Activated CD4-positive, CD25-positive, alpha-beta regulatory T cell treated with anti-CD3 and anti-CD28 coated beads, Interleukin-2, amount 50 U/mL, for 24 hours (primary cell): ENCODE results near the gene SPIN2B.
"Not testable (repeated sequence)": the region's sequence is repeated elsewhere in the genome, so short reads cannot be mapped to it uniquely, and the experiment has no call there.

Experiments used
- ATAC-seq, 2 donors: fragments of 150-1000 bp; cut with Tn5 transposase; one replicate each; pipeline ENCODE4 v1.10.0; 2021; ENCODE audit warnings: mild to moderate bottlenecking in 1 of 2, moderate library complexity in 1 of 2

The SPIN2B gene

GRCh38 chrX:57121162-57121755 is at the start of gene SPIN2B:
TSS of gene SPIN2B (minus strand) at chrX:57121548.
- ATAC-seq: peak; percentile 99 to 100

- no peak for ATAC-seq
These were observed 35.2 kb upstream of the SPIN2B start for GRCh38 chrX:57156397-57157049.

- no peak for ATAC-seq
These were observed 33.8 kb upstream of the SPIN2B start for GRCh38 chrX:57155171-57155570.

GRCh38 chrX:57152222-57152621 is 30.9 kb upstream of the SPIN2B start:
- ATAC-seq: not testable (repeated sequence)

GRCh38 chrX:57138674-57139073 is 17.3 kb upstream of the SPIN2B start:
- no peak for ATAC-seq

- ATAC-seq: no peak
These were observed 16.2 kb upstream of the SPIN2B start for GRCh38 chrX:57137501-57137900.

GRCh38 chrX:57137073-57137472 is 15.7 kb upstream of the SPIN2B start, which contains the start of gene SPIN2A:
TSS of gene SPIN2A (minus strand) at chrX:57137397. CDS start at chrX:57136597, 800 bp downstream.
- ATAC-seq: not testable (repeated sequence)

- not testable (repeated sequence) for ATAC-seq
These were observed 15.2 kb upstream of the SPIN2B start for GRCh38 chrX:57136589-57136988.

GRCh38 chrX:57135287-57135686 is 13.9 kb upstream of the SPIN2B start:
- ATAC-seq: no peak

GRCh38 chrX:57134702-57135101 is 13.4 kb upstream of the SPIN2B start:
- no peak for ATAC-seq

GRCh38 chrX:57133706-57134105 is 12.4 kb upstream of the SPIN2B start:
- no peak for ATAC-seq

GRCh38 chrX:57133284-57133683 is 11.9 kb upstream of the SPIN2B start:
- ATAC-seq: not testable (repeated sequence)

GRCh38 chrX:57132046-57132445 is 10.7 kb upstream of the SPIN2B start:
- ATAC-seq: no peak

GRCh38 chrX:57121816-57122215 is 468 bp upstream of the SPIN2B start:
- no peak for ATAC-seq

- not testable (repeated sequence) for ATAC-seq
These were observed 658 bp downstream of the SPIN2B start for GRCh38 chrX:57120619-57121161.

GRCh38 chrX:57119416-57119815 is 1.9 kb downstream of the SPIN2B start:
- no peak for ATAC-seq

- ATAC-seq: not testable (repeated sequence)
These were observed 3.8 kb downstream of the SPIN2B start for GRCh38 chrX:57117566-57117965.

- no peak for ATAC-seq
These were observed 16.4 kb downstream of the SPIN2B start for GRCh38 chrX:57104921-57105398.

GRCh38 chrX:57104406-57104805 is 16.9 kb downstream of the SPIN2B start:
- no peak for ATAC-seq

- no peak for ATAC-seq
These were observed 17.9 kb downstream of the SPIN2B start for GRCh38 chrX:57103489-57103888.

- ATAC-seq: not testable (repeated sequence)
These were observed 18.4 kb downstream of the SPIN2B start for GRCh38 chrX:57102918-57103317.

GRCh38 chrX:57083143-57083542 is 38.2 kb downstream of the SPIN2B start:
- no peak for ATAC-seq

GRCh38 chrX:57074458-57074857 is 46.9 kb downstream of the SPIN2B start:
- no peak for ATAC-seq
